T-cell (primary cell): ENCODE measurements around the gene ADAMTS13. TPM values are rescaled to one million over a fixed set of nuclear protein-coding genes. Genes with fewer than 3 reads are reported as not detected.

ENCODE experiments used
- ATAC-seq, 4 experiments: fragments of 200-7000 bp in 3 of 4; fragments of 150-1000 bp in 1 of 4; cut with Tn5 transposase; replicated peaks in 1 of 4; 1 replicate in 3 of 4; 2 replicates in 1 of 4; pipeline ENCODE4 v1.10.0; 2021; ENCODE audit warnings: moderate library complexity in 3 of 4, mild to moderate bottlenecking in 2 of 4, moderate number of reproducible peaks in 1 of 4
- CTCF ChIA-PET, 2 donors: fragments of 300-600 bp; sonication (Branson Sonifier 250); formaldehyde crosslinking; loops; one replicate each; lab custom pipeline; 2022; ENCODE audit warnings: antibody characterized with exemption in 2 of 2; lab: Charles Lee
- POLR2A ChIA-PET, 2 donors: fragments of 300-600 bp; sonication (Branson Sonifier 250); formaldehyde crosslinking; loops; one replicate each; lab custom pipeline; 2022; ENCODE audit warnings: antibody characterized with exemption in 2 of 2; lab: Charles Lee
- DNase-seq, 35 experiments: peaks; one replicate each; pipeline versions ENCODE4 v3.0.0 to v3.0.0-alpha.2; 2013 to 2023
- H3K27ac ChIP-seq: one replicate; pipeline ENCODE4 v1.5.1; 2013; ENCODE audit warnings: low read length
- H3K27me3 ChIP-seq, 2 experiments: replicated peaks in 1 of 2; 1 replicate in 1 of 2; 2 replicates in 1 of 2; pipeline versions ENCODE4 v1.6.1 to v1.7.0; 2013; ENCODE audit warnings: low read length in 1 of 2, mixed read lengths in 1 of 2; ENCODE audit not compliant: control insufficient read depth in 2 of 2, insufficient read depth in 2 of 2; ENCODE audit errors: extremely low read depth in 1 of 2
- H3K36me3 ChIP-seq, 2 donors: 1 replicate in 1 of 2; 2 replicates in 1 of 2; pipeline versions ENCODE4 v1.6.1 to v1.7.0; 2013; ENCODE audit warnings: low read length in 1 of 2; ENCODE audit not compliant: control insufficient read depth in 2 of 2, insufficient read depth in 1 of 2; ENCODE audit errors: extremely low read depth in 1 of 2
- H3K4me1 ChIP-seq, 2 experiments: 1 replicate in 1 of 2; 2 replicates in 1 of 2; pipeline versions ENCODE4 v1.6.1 to v1.7.0; 2013; ENCODE audit warnings: low read length in 2 of 2, mixed read lengths in 1 of 2; ENCODE audit not compliant: insufficient read depth in 2 of 2, control insufficient read depth in 1 of 2; ENCODE audit errors: extremely low read depth in 1 of 2
- H3K4me3 ChIP-seq, 2 donors: 1 replicate in 1 of 2; 2 replicates in 1 of 2; pipeline versions ENCODE4 v1.5.1 to v1.7.0; 2013; ENCODE audit warnings: mild to moderate bottlenecking in 2 of 2, low read length in 1 of 2, moderate library complexity in 1 of 2; ENCODE audit not compliant: control insufficient read depth in 1 of 2; ENCODE audit errors: extremely low read depth in 1 of 2
- H3K9me3 ChIP-seq: 2 replicates; pipeline ENCODE4 v1.7.0; 2013
- H3K27ac Mint-ChIP-seq, 2 donors: one replicate each; pipeline ENCODE4 v1.8.0; 2020 to 2021; ENCODE audit warnings: mild to moderate bottlenecking in 2 of 2, mixed read lengths in 2 of 2
- H3K27me3 Mint-ChIP-seq, 2 donors: one replicate each; pipeline ENCODE4 v1.8.0; 2021 to 2022; ENCODE audit warnings: mixed read lengths in 2 of 2
- H3K36me3 Mint-ChIP-seq: one replicate; pipeline ENCODE4 v1.8.0; 2021; ENCODE audit warnings: mixed read lengths
- H3K4me1 Mint-ChIP-seq, 3 donors: one replicate each; pipeline ENCODE4 v1.8.0; 2020 to 2022; ENCODE audit warnings: mixed read lengths in 3 of 3, mild to moderate bottlenecking in 1 of 3
- H3K4me3 Mint-ChIP-seq, 3 donors: one replicate each; pipeline ENCODE4 v1.8.0; 2020 to 2022; ENCODE audit warnings: mild to moderate bottlenecking in 3 of 3, mixed read lengths in 3 of 3, moderate library complexity in 3 of 3
- H3K9me3 Mint-ChIP-seq, 3 donors: one replicate each; pipeline ENCODE4 v1.8.0; 2020 to 2022; ENCODE audit warnings: mixed read lengths in 3 of 3
- WGBS: methylation state at CpG from one replicate; pipeline ENCODE4 v1.1.5; 2013; ENCODE audit warnings: missing lambda C conversion rate; ENCODE audit not compliant: insufficient coverage; 5-methylcytosine and 5-hydroxymethylcytosine counted together
- total RNA-seq, 35 experiments: library from RNA in 6 of 35; stranded (reverse) in 6 of 35; fragments of 120-200 nt in 1 of 35; gene quantifications; one replicate each; pipeline versions ENCODE4 v1.2.1 to v1.2.4 and lab custom pipeline; 2013 to 2026

The ADAMTS13 gene
- total RNA-seq, 5 donors from 2014 or later (not counting 1 experiment from before 2014, with no cell fraction given) = 1.3 to 3.3 (median 2.4) TPM

DNA sequence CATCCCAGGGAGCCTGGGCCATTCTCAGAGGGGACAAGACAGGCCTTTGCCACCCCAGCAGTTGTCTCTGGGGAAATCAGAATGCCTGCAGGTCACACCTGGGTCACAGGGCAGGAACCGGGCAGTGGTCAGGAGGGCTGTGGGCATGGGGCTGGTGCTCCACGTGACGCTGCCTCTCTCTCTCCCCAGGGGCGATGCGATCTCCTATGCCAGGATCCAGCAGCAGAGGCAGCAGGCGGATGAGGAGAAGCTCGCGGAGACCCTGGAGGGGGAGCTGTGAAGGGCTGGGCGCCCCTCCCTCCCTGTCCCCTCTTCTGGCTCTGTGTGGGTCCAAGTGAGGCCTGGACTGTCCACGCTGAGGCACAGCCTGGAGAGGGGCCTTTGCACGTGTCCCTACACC is 46.2 kb downstream of the ADAMTS13 start:
- no peak for ATAC-seq
- H3K4me3 Mint-ChIP-seq = no peak overlapping the region
- no peaks in the 10 kb centered on the region for H3K9me3 Mint-ChIP-seq
- DNase-seq = no peak
- no peaks in the 10 kb centered on the region for H3K27me3 ChIP-seq
- 81% methylated on average over 5 of the region's 11 CpGs for WGBS
- no peaks in the 10 kb centered on the region for H3K9me3 ChIP-seq
- no peaks in the 10 kb centered on the region for H3K4me1 Mint-ChIP-seq
- H3K36me3 ChIP-seq = peaks cover 0 to 6% of the 10 kb centered on the region in 2 donors
- H3K27ac Mint-ChIP-seq = no peak overlapping the region
- H3K4me3 ChIP-seq = no peak overlapping the region
- no peaks in the 10 kb centered on the region for H3K27me3 Mint-ChIP-seq
- H3K4me1 ChIP-seq = no peaks in the 10 kb centered on the region
- POLR2A ChIA-PET = no interaction called here
- H3K36me3 Mint-ChIP-seq = no peaks in the 10 kb centered on the region
- no peak overlapping the region for H3K27ac ChIP-seq
- CTCF ChIA-PET = no interaction called here

- ChIA-PET CTCF (no interaction called here), POLR2A (no interaction called here)
- Histone ChIP-seq H3K9me3 (no peaks in the 10 kb centered on the region), H3K36me3 (peaks cover 0 to 7% of the 10 kb centered on the region in 2 donors), H3K27me3 (no peaks in the 10 kb centered on the region), H3K27ac (no peak overlapping the region), H3K4me1 (no peaks in the 10 kb centered on the region), H3K4me3 (no peak overlapping the region)
- Mint-ChIP-seq H3K4me3 (no peak overlapping the region), H3K9me3 (no peaks in the 10 kb centered on the region), H3K27me3 (no peaks in the 10 kb centered on the region), H3K4me1 (no peaks in the 10 kb centered on the region), H3K36me3 (no peaks in the 10 kb centered on the region), H3K27ac (no peak overlapping the region)
- 87% methylated on average over 3 of the region's 6 CpGs for WGBS
- ATAC-seq (peak in 1 of 4 experiments; percentile 8), DNase-seq (no peak)
Observed at GRCh38 chr9:133468777-133469421, 46.7 kb downstream of the ADAMTS13 start.

GRCh38 chr9:133470427-133470924 is 48.3 kb downstream of the ADAMTS13 start:
- POLR2A ChIA-PET = no interaction called here
- Histone ChIP-seq H3K36me3 (peaks cover 0 to 12% of the 10 kb centered on the region in 2 donors), H3K4me3 (no peak overlapping the region), H3K27ac (no peak overlapping the region), H3K27me3 (no peaks in the 10 kb centered on the region), H3K9me3 (no peaks in the 10 kb centered on the region), H3K4me1 (peaks cover 0 to 8% of the 10 kb centered on the region in 2 experiments)
- DNase-seq = no peak
- H3K9me3 Mint-ChIP-seq = no peaks in the 10 kb centered on the region
- ATAC-seq = no peak
- H3K36me3 Mint-ChIP-seq = no peaks in the 10 kb centered on the region
- 86% methylated on average over 11 of the region's 16 CpGs for WGBS
- CTCF ChIA-PET = interaction anchor here in 1 of 2 donors (0.5 kb wide), 1 partner anchor 32 kb away, joined by 3 read pairs; no protein-coding TSS in a partner anchor
- no peak overlapping the region for H3K4me3 Mint-ChIP-seq
- H3K4me1 Mint-ChIP-seq = peaks cover 0 to 3% (median 2%) of the 10 kb centered on the region in 3 donors
- H3K27ac Mint-ChIP-seq = no peak overlapping the region
- no peaks in the 10 kb centered on the region for H3K27me3 Mint-ChIP-seq

GRCh38 chr9:133470988-133471387 is 48.8 kb downstream of the ADAMTS13 start:
- Mint-ChIP-seq H3K9me3 (no peaks in the 10 kb centered on the region), H3K36me3 (no peaks in the 10 kb centered on the region), H3K4me1 (peaks cover 0 to 3% (median 2%) of the 10 kb centered on the region in 3 donors), H3K27me3 (no peaks in the 10 kb centered on the region), H3K4me3 (no peak overlapping the region), H3K27ac (no peak overlapping the region)
- POLR2A ChIA-PET = no interaction called here
- no peak overlapping the region for H3K4me3 ChIP-seq
- no peaks in the 10 kb centered on the region for H3K9me3 ChIP-seq
- CTCF ChIA-PET = interaction anchor here in 1 of 2 donors (0.6 kb wide), 1 partner anchor 92 kb away, joined by 3 read pairs; no protein-coding TSS in a partner anchor
- DNase-seq (no peak), ATAC-seq (no peak)
- 82% methylated on average over 3 of the region's 7 CpGs for WGBS
- H3K36me3 ChIP-seq = peaks cover 0 to 12% of the 10 kb centered on the region in 2 donors
- peaks cover 0 to 8% of the 10 kb centered on the region in 2 experiments for H3K4me1 ChIP-seq
- no peak overlapping the region for H3K27ac ChIP-seq
- no peaks in the 10 kb centered on the region for H3K27me3 ChIP-seq

- peaks cover 0 to 5% (median 2%) of the 10 kb centered on the region in 3 donors for H3K4me1 Mint-ChIP-seq
- Histone ChIP-seq H3K27ac (no peak overlapping the region), H3K4me1 (peaks cover 0 to 8% of the 10 kb centered on the region in 2 experiments), H3K9me3 (no peaks in the 10 kb centered on the region), H3K36me3 (peaks cover 0 to 12% of the 10 kb centered on the region in 2 donors), H3K4me3 (no peak overlapping the region), H3K27me3 (no peaks in the 10 kb centered on the region)
- H3K27me3 Mint-ChIP-seq = no peaks in the 10 kb centered on the region
- no peak overlapping the region for H3K4me3 Mint-ChIP-seq
- WGBS = 93% methylated on average over 24 of the region's 27 CpGs
- H3K36me3 Mint-ChIP-seq = no peaks in the 10 kb centered on the region
- DNase-seq (no peak), ATAC-seq (no peak)
- CTCF ChIA-PET = interaction anchor here in 1 of 2 donors (0.6 kb wide), 1 partner anchor 93 kb away, joined by 3 read pairs; no protein-coding TSS in a partner anchor
- POLR2A ChIA-PET = no interaction called here
- no peaks in the 10 kb centered on the region for H3K9me3 Mint-ChIP-seq
- H3K27ac Mint-ChIP-seq = peak overlapping the region in 1 of 2 donors; percentile 31
Observed at GRCh38 chr9:133471551-133472276, 49.5 kb downstream of the ADAMTS13 start.

DNA sequence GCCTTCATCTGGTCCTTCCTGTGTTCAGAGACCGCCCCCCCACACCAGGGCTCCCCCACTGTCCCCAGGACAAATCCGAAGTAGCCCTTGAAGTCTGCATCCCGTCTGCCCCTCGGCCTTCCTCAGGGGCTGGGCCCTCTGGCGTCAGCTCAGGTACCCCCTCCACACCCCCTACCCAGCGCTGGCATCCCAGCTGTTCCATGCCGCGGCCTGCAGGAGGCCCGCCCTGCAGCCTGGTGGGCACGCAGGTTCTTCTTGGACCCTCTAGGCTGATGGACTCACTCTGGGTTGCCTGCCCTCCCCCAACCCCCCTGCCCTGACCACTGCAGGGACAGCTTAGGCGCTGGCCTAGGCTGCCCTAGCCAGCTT is 50.1 kb downstream of the ADAMTS13 start:
- Histone ChIP-seq H3K36me3 (peaks cover 0 to 12% of the 10 kb centered on the region in 2 donors), H3K27ac (no peak overlapping the region), H3K9me3 (no peaks in the 10 kb centered on the region), H3K4me3 (no peak overlapping the region), H3K4me1 (peaks cover 0 to 8% of the 10 kb centered on the region in 2 experiments), H3K27me3 (no peaks in the 10 kb centered on the region)
- no peaks in the 10 kb centered on the region for H3K36me3 Mint-ChIP-seq
- H3K4me1 Mint-ChIP-seq = peaks cover 0 to 5% (median 2%) of the 10 kb centered on the region in 3 donors
- POLR2A ChIA-PET = no interaction called here
- no peak for DNase-seq
- H3K27me3 Mint-ChIP-seq = no peaks in the 10 kb centered on the region
- H3K27ac Mint-ChIP-seq = no peak overlapping the region
- no peak for ATAC-seq
- no peaks in the 10 kb centered on the region for H3K9me3 Mint-ChIP-seq
- 89% methylated on average over 9 of the region's 11 CpGs for whole genome bisulfite sequencing
- no peak overlapping the region for H3K4me3 Mint-ChIP-seq
- CTCF ChIA-PET = no interaction called here
